Activated CD8-positive, alpha-beta memory T cell treated with anti-CD3 and anti-CD28 coated beads for 4 hours (primary cell): Measurements from ENCODE around the gene RAC2.

Source experiments
- DNase-seq, 2 donors: peaks; one replicate each; pipeline ENCODE4 v3.0.0-alpha.2; 2020; ENCODE audit warnings: low read depth in 2 of 2

The RAC2 gene

DNA sequence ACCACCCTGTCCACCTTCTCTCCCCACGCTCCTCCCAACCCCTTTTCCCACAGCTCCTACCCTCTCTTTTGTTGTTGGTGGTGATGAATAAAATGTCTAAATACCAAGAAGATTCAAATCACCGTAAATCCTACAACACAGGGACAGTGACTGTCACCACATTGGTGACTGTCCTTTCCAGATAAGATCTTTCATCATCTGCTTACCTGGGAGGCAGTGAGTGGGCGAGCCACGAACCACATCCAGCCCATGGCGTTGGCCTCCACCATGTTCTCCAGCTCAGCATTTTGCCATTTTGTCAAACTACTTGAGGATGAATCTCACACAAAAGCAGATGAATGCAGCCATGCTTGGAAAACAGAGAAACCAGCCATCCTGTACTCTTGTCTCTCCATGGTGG, 31.6 kb upstream of the RAC2 start:
- DNase-seq = no peak

GRCh38 chr22:37275134-37275533, 31.1 kb upstream of the RAC2 start:
- DNase-seq = no peak

- DNase-seq = no peak
These were observed 30.4 kb upstream of the RAC2 start for GRCh38 chr22:37274380-37274862.

DNA sequence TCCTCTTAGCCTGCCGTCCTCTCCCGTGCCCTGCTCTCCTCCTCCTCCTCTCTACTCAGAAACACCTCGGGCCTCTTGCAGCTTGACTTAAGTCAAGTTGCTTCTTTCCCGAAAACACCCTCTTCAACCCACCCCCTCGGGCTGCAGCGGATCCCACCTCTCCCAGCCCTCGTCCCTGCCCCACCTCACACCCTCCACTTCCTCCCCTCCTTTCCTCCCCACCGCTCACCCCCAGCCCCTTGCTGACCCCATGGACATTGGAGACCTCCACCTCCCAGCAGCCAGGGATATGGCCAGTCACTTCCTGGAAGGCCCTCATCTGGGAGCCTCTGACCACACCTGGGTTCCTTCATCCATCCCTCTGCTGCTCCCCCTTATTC, 29.8 kb upstream of the RAC2 start:
- DNase-seq = no peak

GRCh38 chr22:37273126-37273845, 29.2 kb upstream of the RAC2 start:
- no peak for DNase-seq

DNA sequence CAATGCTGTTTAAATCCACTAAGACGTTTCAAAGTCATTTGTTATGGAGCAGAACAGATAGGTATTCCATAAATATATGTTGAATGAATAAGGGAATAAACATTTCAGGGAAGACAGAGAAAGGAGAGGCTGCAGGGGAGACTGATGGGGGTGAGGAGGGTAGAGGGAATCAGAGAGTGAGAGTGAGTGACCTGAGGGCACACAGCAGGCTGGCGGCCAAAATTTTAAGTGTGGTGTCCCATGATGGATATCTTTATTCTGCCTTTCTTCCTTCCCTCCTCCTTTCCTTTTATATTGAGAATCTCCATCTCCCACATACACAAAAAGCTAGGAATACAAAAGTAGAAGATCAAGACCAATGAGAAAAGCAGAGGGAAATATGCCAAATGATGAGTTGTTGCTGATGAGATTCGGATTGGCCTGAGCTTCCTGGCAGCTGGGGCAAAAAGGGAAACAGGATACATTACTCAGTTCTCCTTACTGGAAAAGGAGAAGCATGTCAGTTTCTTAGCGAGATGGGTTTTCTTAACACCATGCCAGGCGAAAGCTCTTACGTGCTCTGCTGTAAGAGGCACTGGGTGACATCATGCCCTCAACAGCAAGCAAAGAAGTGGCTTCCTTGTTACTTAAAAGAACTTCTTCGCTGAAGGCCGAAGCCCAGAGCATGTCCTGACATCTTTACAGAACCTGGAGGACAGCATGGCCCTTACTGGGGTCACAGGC, 27.0 kb upstream of the RAC2 start:
- no peak for DNase-seq

- no peak for DNase-seq
These were observed 26.0 kb upstream of the RAC2 start for GRCh38 chr22:37269936-37270678.

DNA sequence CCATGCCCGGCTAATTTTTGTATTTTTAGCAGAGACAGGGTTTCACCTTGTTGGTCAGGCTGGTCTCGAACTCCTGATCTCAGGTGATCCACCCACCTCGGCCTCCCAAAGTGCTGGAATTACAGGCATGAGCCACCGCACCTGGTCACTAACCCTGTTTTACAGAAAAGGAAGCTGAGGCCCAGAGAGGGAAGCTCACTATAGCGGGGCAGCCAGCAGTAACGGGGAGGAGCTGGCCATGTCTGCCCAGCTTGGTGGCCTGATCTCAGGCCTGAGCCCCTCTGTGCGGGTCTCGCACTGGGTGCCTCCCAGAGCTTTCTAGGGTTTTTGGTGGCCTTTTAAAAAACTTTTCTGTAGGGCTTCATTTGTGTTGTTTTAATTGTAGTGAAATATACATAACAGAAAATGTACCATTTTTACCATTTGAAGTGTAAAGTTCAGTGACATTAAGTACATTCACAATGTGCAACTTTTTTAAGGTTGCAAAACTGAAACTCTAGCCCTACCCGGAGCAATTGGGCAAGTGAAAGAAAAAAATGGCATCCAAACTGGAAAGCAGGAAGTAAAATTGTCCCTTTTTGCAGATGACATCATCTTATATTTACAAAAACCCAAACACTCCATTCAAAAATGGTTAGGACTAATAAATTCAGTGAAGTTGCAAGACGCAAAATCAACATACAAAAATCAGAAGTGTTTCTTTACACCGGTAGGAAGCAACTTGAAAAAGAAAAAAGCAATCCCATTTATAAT, 23.8 kb upstream of the RAC2 start:
- DNase-seq = no peak

- DNase-seq = peak in 1 of 2 donors; percentile 45
These were observed 23.1 kb upstream of the RAC2 start for GRCh38 chr22:37267135-37267587.

GRCh38 chr22:37266581-37267134, 22.6 kb upstream of the RAC2 start:
- no peak for DNase-seq

- DNase-seq = no peak
These were observed 20.2 kb upstream of the RAC2 start for GRCh38 chr22:37263966-37264887.

DNA sequence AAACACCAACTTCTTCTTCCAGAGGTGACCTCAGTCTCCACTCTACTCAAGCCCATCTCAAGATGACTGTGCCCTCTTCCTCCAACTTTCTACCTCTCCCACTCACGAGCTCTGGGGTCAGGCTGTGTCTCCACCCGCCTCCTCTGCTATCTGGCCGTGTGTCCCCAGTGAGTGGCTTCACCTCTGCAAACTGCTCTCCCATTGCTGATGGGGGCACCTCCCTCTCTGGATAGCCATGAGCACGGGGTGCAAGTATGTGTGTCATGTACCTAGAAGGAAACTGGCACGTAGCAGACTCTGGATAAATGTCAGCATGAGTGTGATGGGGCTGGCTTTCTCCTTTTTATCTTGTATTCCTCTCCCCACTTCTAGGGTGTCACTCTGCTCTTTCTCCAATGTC, 18.3 kb upstream of the RAC2 start:
- DNase-seq = no peak

GRCh38 chr22:37260901-37261336, 16.9 kb upstream of the RAC2 start:
- no peak for DNase-seq

- no peak for DNase-seq
These were observed 16.2 kb upstream of the RAC2 start for GRCh38 chr22:37260155-37260795.

GRCh38 chr22:37259540-37260029, 15.5 kb upstream of the RAC2 start:
- DNase-seq = no peak

GRCh38 chr22:37258753-37259401, 14.8 kb upstream of the RAC2 start:
- no peak for DNase-seq

GRCh38 chr22:37258005-37258752, 14.1 kb upstream of the RAC2 start:
- DNase-seq = no peak

DNA sequence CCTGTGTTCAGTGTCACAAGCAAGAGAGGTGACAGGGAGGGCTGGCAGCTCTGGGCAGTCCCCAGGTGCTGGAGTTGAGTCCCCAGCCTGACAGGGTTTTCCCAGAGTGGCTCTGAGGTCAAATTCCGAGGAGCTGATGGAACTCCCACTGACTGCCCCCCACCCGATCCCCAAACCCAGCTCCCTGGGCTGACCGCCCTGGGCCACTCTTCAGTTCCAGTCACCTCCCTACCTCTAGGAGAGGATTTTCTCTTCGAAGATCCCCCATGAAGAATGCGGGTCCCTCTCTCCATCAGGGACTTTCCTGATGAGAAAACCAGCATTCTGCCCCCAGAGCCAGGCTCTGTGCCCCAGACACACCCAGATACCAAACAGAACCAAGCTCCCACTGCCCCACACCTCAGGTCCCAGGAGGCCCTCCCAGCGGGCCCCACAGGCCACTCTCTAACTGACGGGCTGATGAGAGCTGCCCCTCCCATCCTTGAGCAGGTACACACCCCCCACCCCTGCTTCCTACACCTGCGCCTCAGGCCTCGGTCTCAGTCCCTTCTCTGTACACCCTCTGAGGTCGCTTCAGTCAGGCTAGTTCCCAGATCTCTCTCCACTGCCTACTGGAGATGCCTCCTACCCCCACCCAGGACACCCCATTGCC, 12.1 kb upstream of the RAC2 start:
- DNase-seq = no peak
